ENCODE results near the gene CCRL2. TPM values are rescaled to one million over a fixed set of nuclear protein-coding genes. Genes with fewer than 3 reads are reported as not detected.

The CCRL2 gene
- total and polyA plus RNA-seq, 9 of the 15 experiments (the other 6 are each of a cell fraction or from before 2014, with no cell fraction given): 3.4 to 5.7 (median 4.0) TPM

DNA sequence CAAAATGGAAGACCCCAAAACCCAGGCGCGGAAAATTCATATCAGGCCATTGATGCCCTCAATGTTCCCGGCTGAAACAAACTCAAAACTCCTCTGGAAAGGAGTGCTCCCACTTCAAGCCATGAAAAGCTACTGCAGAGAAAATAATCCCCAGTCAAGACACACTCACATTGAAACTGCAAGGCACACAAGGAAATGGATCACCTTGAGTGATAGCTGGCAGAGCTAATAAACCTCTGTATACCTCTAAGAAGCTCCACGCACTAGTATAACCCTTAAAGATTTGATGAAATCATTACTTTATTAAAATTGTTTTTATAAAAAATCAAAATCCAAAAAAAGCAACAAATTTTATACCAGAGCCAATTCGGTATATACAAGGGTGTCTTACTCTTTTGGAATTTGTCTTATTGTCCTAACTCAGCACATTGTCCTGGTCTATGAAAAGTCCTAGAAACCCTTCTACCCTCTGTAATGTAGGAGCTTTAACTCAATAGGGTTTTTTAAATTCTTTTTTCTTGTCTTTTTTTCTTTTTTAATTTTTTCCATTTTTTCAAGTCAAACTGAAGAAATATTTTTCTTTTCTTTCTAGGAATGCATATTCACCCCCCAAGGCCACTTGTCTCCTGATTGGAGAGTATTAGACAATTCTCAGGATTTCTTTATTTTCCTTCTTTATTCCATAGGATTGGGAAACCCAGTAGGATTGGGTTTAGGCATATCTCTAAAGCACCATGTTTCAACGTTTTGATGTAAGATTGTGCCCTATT lies 8.7 kb upstream of the CCRL2 start:
- TF ChIP-seq, protein P1, sequence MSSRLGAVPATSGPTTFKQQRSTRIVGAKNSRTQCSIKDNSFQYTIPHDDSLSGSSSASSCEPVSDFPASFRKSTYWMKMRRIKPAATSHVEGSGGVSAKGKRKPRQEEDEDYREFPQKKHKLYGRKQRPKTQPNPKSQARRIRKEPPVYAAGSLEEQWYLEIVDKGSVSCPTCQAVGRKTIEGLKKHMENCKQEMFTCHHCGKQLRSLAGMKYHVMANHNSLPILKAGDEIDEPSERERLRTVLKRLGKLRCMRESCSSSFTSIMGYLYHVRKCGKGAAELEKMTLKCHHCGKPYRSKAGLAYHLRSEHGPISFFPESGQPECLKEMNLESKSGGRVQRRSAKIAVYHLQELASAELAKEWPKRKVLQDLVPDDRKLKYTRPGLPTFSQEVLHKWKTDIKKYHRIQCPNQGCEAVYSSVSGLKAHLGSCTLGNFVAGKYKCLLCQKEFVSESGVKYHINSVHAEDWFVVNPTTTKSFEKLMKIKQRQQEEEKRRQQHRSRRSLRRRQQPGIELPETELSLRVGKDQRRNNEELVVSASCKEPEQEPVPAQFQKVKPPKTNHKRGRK (tag; IDR thresholded peaks at IDR 0.05): peak; percentile 97
- TF ChIP-seq ZNF41 (CRISPR knock-in tag; conservative IDR thresholded peaks at IDR 0.05): peak; percentile 92
- no peak for TF ChIP-seq CTCFL (IDR thresholded peaks at IDR 0.05; ENCODE audit: borderline replicate concordance, insufficient read depth, low read depth, low read length, poor library complexity, severe bottlenecking)
- peak; percentile 57; the same call in 1 of the 2 replicates for TF ChIP-seq ZNF766 (CRISPR knock-in tag; conservative IDR thresholded peaks at IDR 0.05)
- 0 out of 2 replicates have a peak, but pooled peaks have one; percentile 22 for TF ChIP-seq C11orf30 (IDR thresholded peaks at IDR 0.05; ENCODE audit: low read depth)
- H3K4me2 ChIP-seq (ENCODE audit: insufficient read depth, low read length): no peak overlapping the region
- H3K9me1 ChIP-seq (ENCODE audit: control insufficient read depth, insufficient read depth, low read length): no peaks in the 10 kb centered on the region
- no peak overlapping the region for H3K27ac ChIP-seq (ENCODE audit: extremely low read depth, low read depth, low read length)
- H3K27me3 ChIP-seq (ENCODE audit: control insufficient read depth in 2 of 2, insufficient read depth in 2 of 2, low read length in 2 of 2): peaks cover 0 to 17% of the 10 kb centered on the region in 2 experiments; a peak in 2 of 5 replicates
- intact Hi-C loops (cut with micrococcal nuclease) (no loop called here), in situ Hi-C loops (cut with MboI) (no loop called here)
- ATAC-seq (no peak), FAIRE-seq (no peak), DNase-seq (ENCODE audit: extremely low read depth in 1 of 4, low spot score in 3 of 4) (no peak)
- peaks cover 10 to 44% of the 10 kb centered on the region in 2 experiments for H3K4me1 ChIP-seq (replicated peaks in 1 of 2; ENCODE audit: control insufficient read depth in 2 of 2, insufficient read depth in 2 of 2, low read length in 2 of 2)
- H4K20me1 ChIP-seq (replicated peaks; ENCODE audit: control insufficient read depth, insufficient read depth, low read length): no peaks in the 10 kb centered on the region
- BruUV-seq (replicated peaks): no TSS peak
- no peak overlapping the region for H3K9ac ChIP-seq (ENCODE audit: insufficient read depth in 1 of 2, low read depth in 2 of 2, low read length in 2 of 2)
- no peak overlapping the region for H2AFZ ChIP-seq (ENCODE audit: low read depth, low read length)
- H3K79me2 ChIP-seq (ENCODE audit: control insufficient read depth, insufficient read depth, low read length): no peaks in the 10 kb centered on the region
- no peak overlapping the region for H3K4me3 ChIP-seq
- WGBS (ENCODE audit: insufficient coverage, low coverage, missing lambda C conversion rate): 62% methylated on average over 6 of the region's 6 CpGs
- ChIA-PET POLR2A (interaction anchor here (1.0 kb wide), 1 partner anchor 9 kb away, joined by 4 read pairs; the partner anchor contains the start of genes CCR5AS and CCRL2), CTCF (ENCODE audit: low intra/inter-chr PET ratio) (no interaction called here)
- no peaks in the 10 kb centered on the region for H3K9me3 ChIP-seq (replicated peaks; ENCODE audit: control insufficient read depth, insufficient read depth, low read depth, low read length)
- no peaks in the 10 kb centered on the region for H3K36me3 ChIP-seq (ENCODE audit: control insufficient read depth, insufficient read depth, low read length)
